Muscle of arm (tissue), 12 donors: ENCODE data around the gene TM4SF18. TPM values are rescaled to one million over a fixed set of nuclear protein-coding genes. Genes with fewer than 3 reads are reported as not detected.
A peak's percentile ranks its signal among the peaks of the same experiment; 100 is the strongest.

Experiments used
- DNase-seq: peaks from one replicate; pipeline ENCODE4 v3.0.0-alpha.2; 2013
- polyA plus RNA-seq, 12 donors: library from polyadenylated mRNA; unstranded; fragments of 120-200 nt; gene quantifications; one replicate each; pipeline ENCODE4 v1.2.1, GENCODE V29; 2013; ENCODE audit not compliant: insufficient read length in 12 of 12

The TM4SF18 gene
- polyA plus RNA-seq, 12 donors, result 11.5 to 22.6 (median 15.4) TPM; not detected in 1

DNA sequence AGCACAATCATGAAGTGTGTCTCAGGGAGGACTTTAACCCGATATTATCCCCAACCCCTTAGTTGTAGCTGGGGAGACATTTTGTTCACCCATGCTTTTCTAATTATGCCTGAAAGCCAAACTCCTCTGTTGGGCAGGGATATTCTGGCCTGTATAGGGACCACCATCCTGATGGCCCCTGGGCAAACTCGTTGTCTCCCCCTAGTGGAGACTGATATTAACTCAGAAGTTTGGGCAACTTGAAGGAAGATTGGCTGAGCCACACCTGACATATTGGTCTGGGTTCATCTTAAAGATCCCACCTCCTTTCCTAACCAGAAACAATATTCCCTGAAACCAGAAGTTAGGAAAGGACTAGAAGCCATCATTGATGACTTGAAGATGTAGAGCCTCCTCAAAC is 42.3 kb downstream of the TM4SF18 start:
- DNase-seq, result no peak

- no peak for DNase-seq
Observed at GRCh38 chr3:149288655-149289054, 44.8 kb downstream of the TM4SF18 start.

GRCh38 chr3:149284034-149284433 is 49.4 kb downstream of the TM4SF18 start:
- DNase-seq, result no peak

- DNase-seq, result no peak
Observed at GRCh38 chr3:149283401-149283800, 50.0 kb downstream of the TM4SF18 start.

DNA sequence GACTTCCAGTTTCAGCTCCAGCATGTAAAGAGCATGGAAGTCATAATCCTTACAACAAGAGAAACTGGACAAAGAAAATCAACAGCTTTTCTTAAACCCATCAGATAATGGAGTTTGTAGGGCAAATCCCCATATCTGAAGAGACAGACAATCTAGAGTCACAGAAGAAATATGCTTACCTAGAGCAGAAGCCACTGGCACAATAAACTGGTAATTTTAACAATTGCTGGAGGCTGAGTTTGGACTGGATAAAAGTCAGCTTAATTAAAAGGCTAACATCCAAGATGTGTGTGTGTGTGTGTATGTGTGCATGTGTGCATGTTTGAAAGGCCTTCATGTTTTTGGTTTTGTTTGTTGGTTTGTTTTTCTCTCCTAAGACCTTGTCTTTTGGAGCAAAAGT is 50.6 kb downstream of the TM4SF18 start:
- no peak for DNase-seq

GRCh38 chr3:149282322-149282721 is 51.1 kb downstream of the TM4SF18 start:
- no peak for DNase-seq

- no peak for DNase-seq
Observed at GRCh38 chr3:149280671-149281349, 52.6 kb downstream of the TM4SF18 start.

DNA sequence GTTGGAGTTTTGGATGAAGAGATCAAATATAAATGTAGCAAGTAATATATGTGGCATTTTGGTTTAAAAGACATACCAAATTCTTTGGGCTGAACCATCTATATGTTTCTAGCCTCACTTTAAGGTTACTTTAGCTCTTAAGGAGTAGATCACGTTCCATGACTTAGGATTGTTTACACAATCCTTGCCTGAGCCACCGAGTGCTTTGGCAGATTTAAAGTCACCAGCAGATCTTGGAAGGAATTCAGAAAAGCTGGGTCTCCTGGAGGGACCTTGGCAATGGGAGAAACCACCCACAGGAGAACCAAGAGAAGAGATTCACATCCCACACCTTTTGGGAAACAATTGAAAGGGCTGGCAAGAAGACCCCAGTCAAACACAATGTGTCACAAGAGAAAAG is 54.5 kb downstream of the TM4SF18 start:
- DNase-seq, result no peak

DNA sequence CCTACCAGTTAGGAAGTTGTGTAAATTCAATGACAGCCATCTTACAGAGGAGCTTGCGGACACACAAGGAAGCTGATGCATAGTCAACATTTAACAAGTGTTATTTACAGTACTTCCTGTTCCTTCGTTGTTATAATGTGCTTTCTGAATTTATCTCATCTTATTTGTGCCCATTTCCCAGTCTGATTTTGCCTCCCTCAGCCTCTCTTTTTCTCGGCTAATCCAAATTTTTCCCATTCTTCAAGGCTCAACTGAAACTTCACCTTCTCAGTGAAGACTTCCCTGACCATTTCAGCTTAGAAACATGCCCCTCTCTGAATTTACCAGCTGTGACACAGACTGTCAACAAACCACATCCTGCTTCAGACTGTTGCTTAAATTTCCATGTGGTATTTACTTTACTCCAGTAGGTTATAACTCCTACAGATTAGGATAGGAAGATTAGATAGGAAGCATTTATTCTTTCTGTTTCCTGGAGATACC is 56.1 kb downstream of the TM4SF18 start:
- peak; percentile 11 for DNase-seq

- no peak for DNase-seq
Observed at GRCh38 chr3:149276619-149277018, 56.8 kb downstream of the TM4SF18 start.

GRCh38 chr3:149274220-149274619 is 59.2 kb downstream of the TM4SF18 start:
- no peak for DNase-seq

DNA sequence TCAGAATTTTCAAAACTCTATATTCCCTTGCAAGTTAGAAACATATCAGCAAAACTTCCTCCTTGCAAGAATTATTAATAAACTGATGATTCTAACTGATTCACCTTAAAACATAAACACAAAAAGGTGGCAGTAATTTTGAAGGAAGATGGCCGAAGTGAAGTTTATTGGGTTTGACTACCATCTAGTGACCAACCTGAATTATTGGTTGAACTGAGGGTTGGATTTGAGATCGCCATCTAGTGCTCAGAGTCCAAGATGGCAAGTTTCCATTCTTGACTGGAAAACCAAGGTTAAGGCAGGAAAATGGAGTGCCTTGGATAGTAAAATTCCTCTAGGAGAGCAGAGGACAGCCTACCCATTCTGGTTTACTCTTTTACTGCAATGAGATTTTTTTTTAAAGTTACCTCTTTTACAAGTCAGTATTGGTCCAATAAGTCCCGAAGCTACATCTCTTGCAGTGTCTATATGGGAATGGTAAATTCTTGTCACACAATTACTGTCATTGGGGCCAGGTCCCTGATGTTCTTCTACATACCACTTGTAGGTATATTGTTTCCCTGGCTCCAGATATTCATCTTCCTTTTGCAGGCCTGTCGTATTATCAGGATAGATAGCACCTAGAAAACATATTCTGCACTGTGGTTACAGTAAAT is 60.2 kb downstream of the TM4SF18 start:
- DNase-seq, result peak; percentile 85

DNA sequence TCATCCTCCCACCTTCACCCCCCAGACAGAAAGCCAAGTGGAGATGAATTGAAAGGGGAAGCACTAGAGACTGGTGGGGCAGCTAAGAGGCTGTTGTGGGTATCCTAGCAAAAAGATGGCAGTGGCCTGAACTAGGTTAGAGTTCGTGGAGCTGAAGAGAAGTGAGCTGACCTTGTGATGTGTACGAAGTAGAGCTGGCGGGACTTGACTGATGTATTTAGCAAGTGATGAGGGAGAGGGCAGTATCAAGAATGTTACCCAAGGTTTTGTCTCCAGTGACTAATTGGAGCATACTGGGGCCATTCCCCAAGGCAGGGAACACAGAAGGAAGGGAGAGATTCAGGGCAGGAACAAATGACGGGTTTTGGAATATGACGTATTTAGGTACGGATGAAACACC is 61.8 kb downstream of the TM4SF18 start:
- no peak for DNase-seq

GRCh38 chr3:149270180-149270579 is 63.3 kb downstream of the TM4SF18 start:
- DNase-seq, result no peak

- no peak for DNase-seq
Observed at GRCh38 chr3:149269687-149270086, 63.7 kb downstream of the TM4SF18 start.

Other genes starting within 250 kb of the TM4SF18 start
- 10 to 100 TPM in 11 of 12 donors, not detected in 1; 15.2 to 32.1 (median 21.3) TPM for gene HLTF, start 247.1 kb downstream of the TM4SF18 start, polyA plus RNA-seq
- 10 to 100 TPM in 10 of 12 donors, 1 to 10 TPM in 1, not detected in 1; 6.0 to 16.6 (median 13.6) TPM for gene HPS3, start 204.0 kb downstream of the TM4SF18 start, polyA plus RNA-seq
- gene CP, start 111.8 kb downstream of the TM4SF18 start, polyA plus RNA-seq, result 1 to 10 TPM in 10 of 12 donors, not detected in 2; 1.4 to 3.8 (median 1.9) TPM
- 10 to 100 TPM in 11 of 12 donors, not detected in 1; 32.8 to 56.0 (median 41.0) TPM for gene TM4SF1, start 44.0 kb upstream of the TM4SF18 start, polyA plus RNA-seq
- 1 to 10 TPM in 1 of 12 donors, under 1 TPM in 3, not detected in 8; 0.13 to 2.0 (median 0.40) TPM for gene TM4SF4, start 141.1 kb upstream of the TM4SF18 start, polyA plus RNA-seq